Head of caudate nucleus (tissue), 42 donors: ENCODE results near the gene TJP3.
A peak's percentile ranks its signal among the peaks of the same experiment; 100 is the strongest.

Experiments
- DNase-seq, 42 donors: peaks; one replicate each; pipeline versions ENCODE4 v3.0.0 to v3.0.0-alpha.2; 2020 to 2021; ENCODE audit warnings: mixed read lengths in 7 of 42
- intact Hi-C: fragments of 100-400 bp; cut with DNase I; formaldehyde crosslinking; loops from one replicate; pipeline ENCODE4 v1.15.0; 2022

TJP3 gene

DNA sequence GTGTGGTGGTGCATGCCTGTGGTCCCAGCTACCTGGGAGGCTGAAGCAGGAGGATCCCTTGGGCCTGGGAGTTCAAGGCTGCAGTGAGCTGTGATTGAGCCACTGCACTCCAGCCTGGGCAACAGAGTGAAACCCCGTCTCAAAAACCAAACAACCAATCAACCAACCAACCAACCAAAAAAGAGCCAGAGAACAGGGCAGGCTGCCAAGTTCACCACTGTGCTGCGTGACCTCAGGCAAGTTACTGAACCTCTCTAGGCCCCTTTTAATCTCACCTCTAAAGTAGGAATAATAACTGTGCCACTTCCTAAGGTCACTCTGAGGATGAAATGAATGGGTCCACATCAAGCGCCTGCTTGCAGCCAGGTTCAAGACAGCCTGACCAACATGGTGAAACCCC, 16.9 kb downstream of the TJP3 start:
- no peak for DNase-seq
- intact Hi-C loops: no loop called here

DNA sequence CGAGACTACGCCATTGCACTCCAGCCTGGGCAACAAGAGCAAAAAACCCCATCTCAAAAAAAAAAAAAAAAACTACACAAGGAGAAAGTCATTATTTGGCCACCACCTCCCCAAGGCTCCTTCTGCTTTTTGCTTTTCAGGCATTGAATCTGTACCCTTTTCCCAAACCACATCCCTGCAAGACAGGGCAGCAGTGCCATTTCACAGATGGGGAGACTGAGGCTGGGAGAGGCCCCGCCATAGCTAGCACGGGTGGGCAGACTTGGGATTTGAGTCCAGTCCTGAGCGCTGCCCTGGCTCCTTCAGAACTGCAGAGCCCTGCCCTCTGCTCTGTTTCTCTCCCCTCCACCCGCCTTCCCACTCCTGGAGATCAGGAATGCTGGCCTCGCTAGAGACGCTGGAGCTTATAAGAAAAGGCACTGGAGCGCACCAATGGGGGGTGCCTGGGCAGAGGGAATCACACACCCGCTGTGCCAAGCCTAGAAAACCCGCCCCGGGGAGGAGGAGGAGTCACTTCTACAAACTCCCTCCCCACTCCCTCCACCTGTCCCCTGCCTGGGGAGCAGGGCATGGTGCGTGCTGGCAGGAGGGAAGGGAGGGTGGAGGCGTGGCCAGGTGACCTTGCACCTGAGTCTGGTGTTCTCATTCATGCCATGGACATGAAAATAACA, 17.6 kb downstream of the TJP3 start:
- intact Hi-C loops: no loop called here
- DNase-seq: no peak

DNA sequence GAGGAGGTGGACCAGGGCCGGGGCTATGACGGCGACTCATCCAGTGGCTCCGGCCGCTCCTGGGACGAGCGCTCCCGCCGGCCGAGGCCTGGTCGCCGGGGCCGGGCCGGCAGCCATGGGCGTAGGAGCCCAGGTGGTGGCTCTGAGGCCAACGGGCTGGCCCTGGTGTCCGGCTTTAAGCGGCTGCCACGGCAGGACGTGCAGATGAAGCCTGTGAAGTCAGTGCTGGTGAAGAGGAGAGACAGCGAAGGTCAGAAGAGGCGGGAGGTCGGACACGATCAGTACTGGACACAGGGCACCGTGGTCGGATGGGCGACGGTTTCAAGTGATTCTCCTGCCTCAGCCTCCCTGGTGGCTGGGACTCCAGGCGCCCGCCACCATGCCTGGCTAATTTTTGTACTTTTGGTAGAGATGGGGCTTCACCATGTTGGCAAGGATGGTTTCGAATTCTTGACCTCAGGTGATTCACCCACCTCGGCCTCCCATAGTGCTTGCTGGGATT, 22.3 kb downstream of the TJP3 start:
- DNase-seq: no peak
- intact Hi-C loops: no loop called here

DNA sequence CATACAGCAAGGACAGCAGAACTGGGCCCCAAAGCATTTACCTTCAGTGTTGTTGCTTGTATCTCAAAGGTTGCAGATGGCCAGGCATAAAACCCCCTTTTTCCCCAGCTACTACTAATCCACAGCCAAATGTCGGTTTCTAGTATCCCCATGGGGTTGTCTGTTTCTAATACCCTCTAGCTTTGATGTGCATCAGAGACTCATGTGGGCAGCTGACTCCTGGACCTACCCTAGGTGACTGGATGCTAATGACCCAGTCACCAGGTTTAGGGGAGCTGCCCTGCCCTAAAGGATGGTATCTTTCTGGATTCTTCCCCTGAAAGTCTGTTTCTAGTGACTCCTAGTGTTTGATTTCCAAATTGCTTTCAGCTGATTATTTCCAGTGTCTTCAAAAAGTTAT, 23.9 kb downstream of the TJP3 start:
- DNase-seq: no peak
- intact Hi-C loops: no loop called here

DNA sequence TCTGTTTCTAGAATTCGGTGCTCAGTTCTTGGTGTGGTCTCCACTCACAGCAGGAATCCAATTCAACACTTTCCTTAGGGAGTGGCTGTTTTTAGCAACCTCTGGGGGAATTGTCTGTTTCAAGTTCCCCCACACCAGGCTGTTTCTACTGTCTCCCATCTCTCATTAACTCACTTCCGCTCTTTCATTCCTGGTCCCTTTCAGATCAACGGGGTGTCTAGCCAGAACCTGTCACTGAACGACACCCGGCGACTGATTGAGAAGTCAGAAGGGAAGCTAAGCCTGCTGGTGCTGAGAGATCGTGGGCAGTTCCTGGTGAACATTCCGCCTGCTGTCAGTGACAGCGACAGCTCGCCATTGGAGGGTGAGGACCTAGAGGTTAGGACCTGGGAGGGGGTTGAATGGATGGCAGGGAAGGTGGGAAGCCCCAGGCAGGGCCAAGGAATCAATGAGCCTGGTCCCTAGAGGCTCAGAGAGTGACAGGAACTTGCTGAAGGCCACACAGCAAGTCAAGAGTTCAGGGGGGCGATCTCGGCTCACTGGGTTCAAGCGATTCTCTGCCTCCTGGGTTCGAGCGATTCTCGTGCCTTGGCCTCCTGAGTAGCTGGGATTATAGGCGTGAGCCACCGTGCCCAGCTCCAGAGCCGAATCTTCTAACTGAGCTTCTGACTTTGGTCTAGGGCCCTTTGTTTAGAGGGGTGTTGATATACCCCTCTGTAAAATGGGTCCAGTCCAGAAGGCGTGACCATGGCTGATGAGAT, 25.5 kb downstream of the TJP3 start:
- no peak for DNase-seq
- intact Hi-C loops: no loop called here

GRCh38 chr19:3734310-3734600, 26.1 kb downstream of the TJP3 start:
- DNase-seq: no peak
- intact Hi-C loops: no loop called here

GRCh38 chr19:3736106-3736724, 28.0 kb downstream of the TJP3 start:
- no peak for DNase-seq
- intact Hi-C loops: no loop called here

GRCh38 chr19:3737487-3738205, 29.5 kb downstream of the TJP3 start:
- intact Hi-C loops: no loop called here
- no peak for DNase-seq

DNA sequence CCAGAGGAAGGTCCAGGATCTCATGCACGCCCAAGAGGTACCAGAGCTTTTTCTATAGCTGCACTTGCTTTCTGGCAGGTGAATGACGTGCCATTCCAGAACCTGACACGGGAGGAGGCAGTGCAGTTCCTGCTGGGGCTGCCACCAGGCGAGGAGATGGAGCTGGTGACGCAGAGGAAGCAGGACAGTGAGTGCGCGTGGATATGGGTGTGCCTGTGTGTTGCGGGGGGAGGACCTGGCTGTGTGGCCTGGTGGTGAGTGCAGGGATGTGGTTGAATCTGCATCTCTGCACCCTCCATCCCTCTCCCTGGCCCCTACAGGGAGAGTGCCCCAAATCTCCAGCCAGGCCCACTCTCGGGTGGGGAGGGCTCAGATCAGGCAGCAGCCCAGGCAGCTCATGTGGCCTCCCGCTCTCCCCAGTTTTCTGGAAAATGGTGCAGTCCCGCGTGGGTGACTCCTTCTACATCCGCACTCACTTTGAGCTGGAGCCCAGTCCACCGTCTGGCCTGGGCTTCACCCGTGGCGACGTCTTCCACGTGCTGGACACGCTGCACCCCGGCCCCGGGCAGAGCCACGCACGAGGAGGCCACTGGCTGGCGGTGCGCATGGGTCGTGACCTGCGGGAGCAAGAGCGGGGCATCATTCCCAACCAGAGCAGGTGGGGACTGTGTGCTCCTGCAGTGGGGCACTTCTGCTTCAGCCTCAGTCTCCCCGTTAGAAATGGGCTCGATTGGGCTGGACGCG, 30.5 kb downstream of the TJP3 start:
- intact Hi-C loops: no loop called here
- peak in 7 of 42 donors; percentile 10 to 48 (median 20) for DNase-seq

- intact Hi-C loops: no loop called here
- no peak for DNase-seq
Observed at GRCh38 chr19:3740431-3740830, 32.2 kb downstream of the TJP3 start.

GRCh38 chr19:3743486-3743885, 35.3 kb downstream of the TJP3 start:
- DNase-seq: no peak
- intact Hi-C loops: no loop called here

- DNase-seq: no peak
- intact Hi-C loops: no loop called here
Observed at GRCh38 chr19:3745363-3746045, 37.3 kb downstream of the TJP3 start.

- intact Hi-C loops: no loop called here
- no peak for DNase-seq
Observed at GRCh38 chr19:3746371-3747056, 38.3 kb downstream of the TJP3 start.

DNA sequence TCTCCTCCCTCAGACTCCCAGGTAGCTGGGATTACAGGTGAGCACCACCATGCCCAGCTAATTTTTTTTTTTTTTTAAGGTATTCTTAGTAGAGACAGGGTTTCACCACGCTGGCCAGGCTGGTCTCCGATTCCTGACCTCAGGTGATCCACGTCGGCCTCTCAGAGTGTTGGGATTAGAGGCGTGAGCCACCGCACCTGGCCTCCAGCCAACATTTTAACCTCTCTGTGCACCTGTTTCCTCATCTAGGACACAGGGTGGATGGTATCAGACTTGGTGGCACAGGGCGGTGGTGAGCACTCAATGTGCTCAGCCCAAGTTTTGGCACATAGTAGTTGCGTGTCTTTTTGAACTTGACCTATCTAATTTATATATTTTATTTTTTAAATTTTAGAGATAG, 40.8 kb downstream of the TJP3 start:
- intact Hi-C loops: no loop called here
- no peak for DNase-seq

- intact Hi-C loops: no loop called here
- DNase-seq: no peak
Observed at GRCh38 chr19:3750211-3750610, 42.0 kb downstream of the TJP3 start.

- intact Hi-C loops: no loop called here
- DNase-seq: no peak
Observed at GRCh38 chr19:3751236-3751635, 43.1 kb downstream of the TJP3 start.

DNA sequence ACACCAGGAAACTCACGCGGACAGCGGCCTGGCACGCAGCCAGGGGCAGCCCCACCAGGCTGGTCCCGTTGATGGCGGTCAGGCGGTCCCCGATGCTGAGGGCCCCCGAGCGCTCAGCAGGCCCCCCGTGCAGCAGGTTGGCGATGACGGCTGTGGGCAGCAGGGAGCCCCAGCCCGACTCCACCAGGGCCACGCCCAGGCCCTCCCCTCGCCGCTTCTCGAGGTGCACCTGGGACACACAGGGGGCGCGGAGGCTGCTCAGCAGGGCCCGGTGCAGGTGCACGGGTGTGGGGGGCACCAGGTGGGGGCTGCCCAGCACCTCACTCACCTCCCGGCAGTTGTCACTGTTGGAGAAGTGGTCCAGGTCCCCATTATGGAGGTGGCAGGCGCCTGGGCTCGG, 44.3 kb downstream of the TJP3 start:
- DNase-seq: no peak
- intact Hi-C loops: no loop called here
